Activated CD4-positive, CD25-positive, alpha-beta regulatory T cell (primary cell): Measurements from ENCODE around the gene SPEF1.

ENCODE experiments used
- DNase-seq, 4 experiments: peaks; one replicate each; lab custom pipeline; 2025; lab: John Stamatoyannopoulos, UW

The SPEF1 gene

DNA sequence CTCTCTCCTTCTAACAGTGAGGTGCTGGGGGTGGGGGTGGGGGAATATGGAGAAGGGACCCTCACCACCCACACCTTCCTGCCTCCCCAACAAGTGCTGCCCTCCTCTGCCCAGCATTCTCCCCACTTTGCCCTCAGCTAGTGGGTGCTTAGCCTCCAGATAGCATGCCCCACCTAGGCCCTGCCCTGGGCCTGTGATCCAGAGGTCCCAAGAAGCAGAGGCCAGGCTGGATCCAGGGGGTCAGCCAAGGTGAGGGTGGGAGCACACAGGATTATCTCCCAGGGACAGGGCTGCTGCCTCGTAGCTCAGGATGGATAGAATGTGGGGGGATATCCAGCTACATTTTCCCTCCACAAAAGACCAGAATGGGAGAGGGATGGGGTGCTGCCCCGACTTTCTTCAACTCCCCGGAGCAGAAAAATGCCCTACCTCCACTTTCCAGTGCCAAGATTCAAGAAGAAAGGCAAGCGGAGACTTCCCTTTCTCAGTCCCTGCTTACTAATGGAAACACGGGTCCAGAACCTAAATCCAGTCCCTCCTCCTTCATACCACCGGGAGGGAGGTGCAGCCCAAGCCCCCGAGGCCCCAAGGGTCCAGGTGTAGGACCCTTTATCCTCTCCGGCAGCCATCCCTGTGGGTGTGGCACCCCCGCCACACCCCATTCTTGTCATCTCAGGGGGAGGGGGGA, 14.7 kb downstream of the SPEF1 start:
- no peak for DNase-seq

DNA sequence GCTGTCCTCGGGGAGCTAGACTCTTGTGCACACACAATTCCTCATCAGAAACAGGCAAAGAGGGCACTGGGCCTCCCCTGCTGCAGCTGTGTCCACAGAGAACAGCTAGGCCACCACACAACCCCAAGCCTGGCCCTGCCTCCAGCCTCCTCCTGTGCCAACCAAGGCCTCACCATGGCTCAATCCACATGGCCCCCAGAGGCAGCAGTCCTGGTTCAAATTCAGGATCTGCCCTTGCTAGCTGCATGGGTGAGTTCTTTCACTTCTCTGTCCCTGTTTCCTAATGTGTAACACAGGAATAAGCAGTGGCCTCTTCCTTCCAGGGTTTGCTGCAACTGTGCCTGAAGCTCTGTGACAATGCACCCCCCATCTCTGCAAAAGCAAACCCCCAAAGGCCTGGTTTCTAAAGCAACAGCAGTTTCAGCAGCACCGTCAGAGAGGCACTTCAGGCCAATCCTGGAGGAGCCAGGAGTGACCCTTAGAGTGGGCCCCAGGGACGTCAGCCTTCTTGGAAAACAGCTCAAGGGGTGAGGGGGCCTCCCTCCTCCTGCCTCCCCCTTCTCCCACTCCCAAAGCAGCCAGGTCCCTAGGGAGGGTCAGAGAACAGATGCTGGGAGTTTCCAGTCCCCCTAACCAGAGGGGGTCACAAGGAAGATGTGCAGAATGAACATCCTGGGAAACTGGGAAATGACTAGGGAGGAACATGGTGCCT, 15.9 kb downstream of the SPEF1 start:
- no peak for DNase-seq

DNA sequence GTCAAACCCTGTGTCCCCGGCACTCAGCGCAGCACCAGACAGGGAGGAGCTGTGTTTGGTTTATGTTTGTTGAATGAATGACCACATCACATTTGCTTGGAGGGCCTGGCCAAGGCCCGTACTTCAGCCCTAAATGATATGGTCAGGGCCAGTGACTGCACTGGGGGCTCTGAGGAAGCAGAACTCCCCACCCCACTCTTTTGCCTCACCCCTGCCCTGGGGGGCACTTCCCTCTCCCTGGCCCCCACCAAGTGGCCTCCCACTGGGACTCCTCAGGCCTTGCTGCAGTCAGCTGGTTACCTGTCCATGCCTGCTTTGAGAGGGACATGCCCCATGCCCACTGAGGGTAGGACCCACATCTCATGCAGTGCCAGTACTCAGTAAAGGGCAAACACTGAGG, 16.6 kb downstream of the SPEF1 start:
- no peak for DNase-seq

DNA sequence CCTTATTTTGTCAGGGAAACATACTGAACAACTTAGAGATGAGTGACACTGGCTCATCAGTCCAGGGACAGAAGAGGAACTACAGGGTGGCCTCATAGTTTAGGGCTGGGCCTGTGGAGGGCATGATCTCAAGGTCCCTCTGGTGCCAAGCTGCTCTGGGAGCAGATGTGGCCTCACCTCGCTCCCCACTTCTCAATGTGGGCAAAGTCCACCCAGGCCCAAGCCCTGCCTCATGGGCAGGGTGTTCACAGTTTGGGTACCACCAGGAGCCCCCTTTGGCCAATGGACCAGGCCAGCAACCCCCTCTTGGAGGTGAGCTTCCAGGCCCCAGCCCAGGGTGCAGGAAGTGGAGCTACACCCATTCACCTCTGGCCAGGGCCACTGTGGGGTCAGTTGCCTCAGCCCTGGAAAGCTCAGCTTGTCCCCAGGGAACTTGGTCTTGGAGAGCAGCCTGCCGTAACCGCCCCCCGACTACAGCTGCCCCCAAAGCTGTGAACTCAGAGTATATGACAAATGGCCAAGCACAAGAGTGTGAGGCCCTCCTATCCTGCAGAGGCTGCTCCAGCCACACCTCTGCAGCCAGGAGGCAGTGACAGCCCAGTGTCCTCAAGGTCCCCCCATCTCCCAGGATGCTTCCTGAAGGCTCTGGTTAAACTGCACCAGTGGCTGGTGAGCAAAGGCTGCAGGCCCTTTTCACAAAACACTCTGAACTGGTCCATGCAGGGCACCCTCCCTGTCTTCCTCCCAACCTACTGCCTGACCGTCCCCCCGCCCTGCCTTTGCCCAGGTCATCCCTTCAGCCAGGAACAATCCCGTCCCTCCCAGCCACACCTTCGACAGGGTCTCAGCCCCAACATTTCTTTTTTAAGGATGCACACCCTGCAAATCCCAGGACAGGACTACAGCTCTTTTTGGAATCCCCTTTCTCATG, 17.3 kb downstream of the SPEF1 start:
- DNase-seq = no peak

DNA sequence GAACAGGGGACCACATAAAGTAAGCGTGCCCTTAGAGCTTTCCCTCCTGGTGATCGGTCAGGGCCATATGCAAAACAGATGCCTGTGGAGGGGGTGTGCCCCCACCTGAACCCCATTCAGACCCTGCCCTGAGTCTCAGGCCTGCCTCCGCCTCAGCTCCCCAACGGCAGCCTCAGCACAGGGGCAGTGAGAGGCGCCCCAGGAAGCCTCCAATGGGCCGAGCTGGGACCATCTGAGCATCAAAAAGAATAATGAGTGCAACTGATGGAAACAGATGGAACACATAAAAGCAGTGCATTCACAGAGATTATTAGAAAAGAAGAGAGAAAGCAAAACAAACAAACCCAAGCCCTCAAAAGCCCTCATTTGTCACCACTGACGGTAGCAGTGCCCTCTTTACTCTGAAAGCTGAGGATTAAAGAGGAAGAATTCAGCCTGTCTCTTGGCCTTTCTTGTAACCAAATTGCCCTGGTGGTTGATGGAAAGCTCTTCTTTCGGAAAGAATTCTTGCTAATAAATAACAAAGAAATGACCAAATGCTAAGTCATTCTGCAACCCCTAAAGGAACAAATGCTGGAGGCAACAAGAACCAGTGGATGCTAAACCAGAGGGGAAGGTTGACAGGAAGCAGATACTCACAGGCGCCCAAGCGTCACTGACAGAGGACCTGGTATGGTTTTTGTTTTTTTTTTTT, 20.4 kb downstream of the SPEF1 start:
- DNase-seq = no peak

DNA sequence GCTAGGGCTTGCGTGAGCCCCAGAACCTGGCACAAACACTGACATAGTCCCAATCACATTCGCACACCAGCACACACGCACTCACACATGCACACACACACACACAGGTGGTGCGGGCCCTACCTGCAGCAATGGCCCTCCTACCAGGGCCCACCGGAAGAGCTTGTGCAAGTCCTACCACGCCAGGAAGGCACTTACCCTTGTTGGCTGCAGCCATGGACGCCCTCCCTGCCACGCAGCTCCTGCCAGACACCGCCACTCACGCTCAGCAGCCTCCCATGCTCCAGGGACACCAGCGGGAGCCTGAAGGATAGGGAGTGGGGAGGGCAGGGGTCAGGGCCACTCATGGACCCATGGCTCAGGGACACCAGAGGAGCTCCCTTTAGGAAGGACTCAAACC, 21.4 kb downstream of the SPEF1 start:
- no peak for DNase-seq

DNA sequence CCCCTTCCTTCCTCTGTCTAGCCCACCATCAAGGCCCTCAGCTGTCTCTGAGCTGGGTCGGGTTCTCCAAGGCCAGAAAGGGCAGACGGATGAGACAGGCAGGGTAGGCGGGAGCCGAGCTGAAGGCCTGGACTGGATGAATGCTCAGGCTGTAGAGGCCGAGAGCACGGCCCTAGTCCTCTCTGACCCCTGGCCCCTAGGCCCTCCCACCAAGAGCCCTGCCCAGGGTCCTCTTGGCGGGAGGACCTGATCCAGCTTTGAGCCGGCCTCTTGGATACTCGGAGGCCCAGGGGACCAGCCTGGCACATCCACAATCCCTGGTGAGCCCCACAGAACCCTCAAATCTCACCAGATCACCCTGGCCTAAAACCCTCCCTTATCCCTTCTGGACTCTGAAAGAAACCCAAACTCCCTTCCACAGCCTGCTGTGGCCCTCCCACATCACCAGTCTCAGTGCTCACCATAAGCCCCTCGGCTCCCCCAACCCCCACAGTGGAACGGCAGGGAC, 21.9 kb downstream of the SPEF1 start:
- DNase-seq = no peak

DNA sequence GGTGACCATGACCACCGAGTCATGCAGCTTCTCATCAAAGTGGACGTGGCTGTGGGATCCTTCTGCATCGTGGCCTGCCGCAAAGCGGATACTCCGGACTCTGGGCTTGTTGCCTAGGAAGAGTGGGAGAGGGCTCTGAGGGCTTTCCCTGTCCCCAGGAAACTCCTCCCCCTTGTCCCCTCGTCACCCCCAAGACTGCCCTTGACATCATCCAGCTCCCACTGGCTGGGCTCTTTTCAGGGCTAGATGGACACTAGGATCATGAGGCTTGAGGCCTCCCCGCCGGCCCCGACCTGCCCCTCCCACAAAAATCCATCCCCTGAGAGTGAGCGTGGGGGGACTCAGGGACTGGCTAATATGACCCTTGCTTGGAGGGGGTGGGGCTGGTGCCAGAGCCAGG, 22.7 kb downstream of the SPEF1 start:
- DNase-seq = no peak

DNA sequence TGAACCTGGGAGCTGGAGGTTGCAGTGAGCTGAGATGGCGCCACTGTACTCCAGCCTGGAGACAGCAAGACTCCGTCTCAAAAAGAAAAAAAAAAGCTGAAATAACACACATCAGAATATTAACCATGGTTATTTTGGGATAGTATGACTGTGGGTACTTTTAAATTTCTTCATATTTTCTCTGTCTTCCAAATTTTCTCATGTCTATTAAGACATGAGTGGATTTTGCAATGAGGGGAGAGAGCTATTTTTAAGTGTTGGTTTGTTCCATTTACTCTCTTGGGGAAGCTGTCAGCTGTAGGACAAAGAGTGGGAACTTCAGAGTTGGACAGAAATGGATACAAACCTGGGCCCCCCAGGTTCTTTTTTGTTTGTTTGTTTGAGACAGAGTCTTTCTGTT, 24.0 kb downstream of the SPEF1 start:
- no peak for DNase-seq

DNA sequence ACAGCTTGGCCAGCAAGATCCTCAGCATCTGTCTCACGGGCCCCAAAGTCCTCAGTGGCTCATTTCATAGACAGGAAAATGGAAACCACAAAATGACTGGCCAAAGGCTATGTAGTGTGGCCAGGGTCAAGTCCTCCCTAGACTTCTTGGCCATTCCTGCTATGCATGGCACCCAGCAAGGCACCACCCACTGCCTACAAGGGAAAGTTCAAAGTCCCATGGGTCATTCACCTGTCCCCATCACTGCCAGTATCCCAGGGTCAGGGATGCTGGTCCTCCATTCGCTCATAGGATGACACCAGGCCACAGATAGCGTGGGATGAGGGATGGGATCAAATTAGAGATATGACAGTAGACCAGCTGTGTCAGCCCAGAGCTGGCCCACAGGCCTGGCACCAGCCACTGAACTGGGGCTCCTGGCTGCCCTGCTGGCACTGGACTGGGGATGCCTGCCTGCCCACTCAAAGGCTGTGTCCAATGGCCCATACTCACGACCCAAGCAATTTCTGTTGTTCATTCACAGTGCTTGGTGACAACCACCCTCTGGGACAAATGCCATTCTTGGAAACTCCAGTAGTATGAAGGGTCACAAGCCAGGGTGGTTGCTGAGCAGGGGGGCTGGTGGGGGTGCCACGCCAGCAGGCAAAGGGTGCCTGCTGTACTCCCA, 25.3 kb downstream of the SPEF1 start:
- DNase-seq = no peak

DNA sequence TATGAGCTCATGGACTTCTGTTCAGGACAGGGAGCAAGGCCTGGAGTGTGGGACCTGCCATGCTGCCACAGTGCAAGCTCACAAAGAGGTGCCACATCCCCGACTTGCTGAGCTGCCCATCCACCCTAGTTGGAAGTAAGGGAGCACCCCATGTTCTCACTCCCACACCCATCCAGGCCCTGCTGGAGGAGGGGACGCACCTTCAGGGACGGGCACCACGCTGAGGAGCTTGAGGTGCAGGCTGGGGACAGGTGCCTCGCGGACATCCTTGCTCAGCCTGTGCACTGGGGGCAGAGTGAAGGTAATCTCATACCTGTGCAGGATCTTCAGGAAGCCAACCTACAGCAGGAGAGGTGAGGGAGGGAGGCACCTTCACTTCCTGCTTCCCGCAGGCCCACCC, 26.0 kb downstream of the SPEF1 start:
- no peak for DNase-seq

DNA sequence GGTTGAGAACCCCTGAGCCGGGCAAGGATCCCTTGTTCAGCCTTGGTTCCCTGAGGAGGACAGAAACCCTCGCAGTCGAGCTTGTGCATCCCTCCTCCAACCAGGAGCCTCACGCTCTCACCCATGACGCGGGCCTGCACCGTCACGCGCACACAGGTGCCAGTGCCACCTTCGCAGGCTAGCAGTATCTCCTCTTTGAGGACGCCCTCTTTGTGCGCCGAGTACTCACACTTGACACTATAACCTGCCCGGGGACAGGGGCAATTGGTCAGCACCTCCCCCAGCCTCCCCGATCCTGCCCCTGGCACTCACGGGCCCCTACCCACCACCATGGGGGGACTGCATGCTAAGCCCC, 27.0 kb downstream of the SPEF1 start:
- DNase-seq = no peak

DNA sequence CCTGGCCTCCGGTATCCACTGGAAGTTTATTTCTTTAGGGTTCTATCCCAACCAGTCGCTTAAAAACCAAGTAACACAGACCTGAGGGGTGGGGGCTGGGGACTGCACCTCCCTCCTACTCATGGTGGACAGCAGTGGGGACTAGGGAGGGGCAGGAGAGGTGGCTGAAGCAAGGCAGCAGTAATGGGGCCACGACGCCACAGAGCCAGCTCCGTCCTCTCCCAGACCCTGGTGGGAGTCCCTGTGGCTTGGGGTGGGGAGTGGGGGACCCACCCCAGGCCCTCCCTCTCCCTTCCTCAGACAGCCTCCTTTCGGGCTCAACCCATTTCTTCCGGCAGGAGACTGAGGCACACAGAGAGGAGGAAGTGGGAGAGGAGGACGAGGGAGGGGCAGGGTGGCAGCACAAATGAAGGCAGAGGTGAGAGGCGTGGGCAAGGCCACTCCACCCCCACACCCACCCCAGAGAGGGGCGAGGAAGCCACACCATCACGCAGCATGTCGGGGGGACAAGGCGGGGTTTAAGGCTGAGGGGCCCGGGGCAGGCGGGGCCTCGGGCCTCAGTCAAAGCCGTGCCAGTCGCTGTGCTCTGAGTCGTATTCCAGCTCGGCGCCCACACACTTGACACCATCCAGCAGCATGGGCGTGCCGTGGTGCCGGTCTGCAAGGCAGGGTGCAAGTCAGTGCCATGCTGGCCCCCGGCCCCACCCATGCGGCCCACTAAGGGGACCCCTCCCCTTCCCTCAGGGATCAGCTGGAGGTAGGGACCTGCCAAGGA, 27.6 kb downstream of the SPEF1 start:
- no peak for DNase-seq

DNA sequence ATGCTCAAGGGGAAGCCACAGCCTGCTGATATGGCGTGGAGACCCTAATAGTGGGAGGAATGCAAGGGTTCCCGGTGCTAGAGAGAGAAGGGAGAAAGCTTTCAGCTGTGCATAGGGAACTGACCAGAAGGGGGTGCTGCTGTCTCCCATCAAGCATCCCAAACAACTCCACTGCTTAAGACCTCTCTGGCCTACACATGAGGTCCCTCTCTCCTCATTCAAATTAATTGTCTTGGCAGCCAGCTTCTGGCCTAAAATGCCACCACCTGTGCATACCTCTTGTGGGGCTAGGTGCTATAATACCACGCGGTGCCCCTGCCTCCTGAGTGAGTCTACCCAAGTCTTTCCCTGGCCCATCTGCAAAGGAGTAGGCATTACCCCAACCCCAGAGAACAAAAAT, 28.1 kb downstream of the SPEF1 start:
- DNase-seq = peak in 3 of 4 experiments; percentile 17 to 24 (median 18)

DNA sequence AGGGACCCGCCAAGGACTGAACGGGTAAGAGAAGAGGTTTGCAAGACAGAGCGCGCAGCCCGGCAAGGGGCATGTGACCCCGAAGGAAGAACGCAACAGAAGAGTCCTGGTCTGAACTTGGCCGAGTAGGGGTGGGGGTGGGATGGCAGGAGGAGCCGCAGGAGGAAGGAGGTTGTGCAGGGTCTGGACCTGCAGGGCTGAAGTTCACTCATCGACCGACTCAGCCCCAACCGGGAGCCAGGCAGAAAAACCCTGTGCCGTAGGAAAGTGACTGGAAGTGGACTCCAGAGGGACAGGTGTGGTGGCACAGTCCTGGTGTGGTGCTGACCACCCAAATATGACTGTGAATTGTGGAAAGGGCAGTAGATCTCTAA, 28.9 kb downstream of the SPEF1 start:
- no peak for DNase-seq

DNA sequence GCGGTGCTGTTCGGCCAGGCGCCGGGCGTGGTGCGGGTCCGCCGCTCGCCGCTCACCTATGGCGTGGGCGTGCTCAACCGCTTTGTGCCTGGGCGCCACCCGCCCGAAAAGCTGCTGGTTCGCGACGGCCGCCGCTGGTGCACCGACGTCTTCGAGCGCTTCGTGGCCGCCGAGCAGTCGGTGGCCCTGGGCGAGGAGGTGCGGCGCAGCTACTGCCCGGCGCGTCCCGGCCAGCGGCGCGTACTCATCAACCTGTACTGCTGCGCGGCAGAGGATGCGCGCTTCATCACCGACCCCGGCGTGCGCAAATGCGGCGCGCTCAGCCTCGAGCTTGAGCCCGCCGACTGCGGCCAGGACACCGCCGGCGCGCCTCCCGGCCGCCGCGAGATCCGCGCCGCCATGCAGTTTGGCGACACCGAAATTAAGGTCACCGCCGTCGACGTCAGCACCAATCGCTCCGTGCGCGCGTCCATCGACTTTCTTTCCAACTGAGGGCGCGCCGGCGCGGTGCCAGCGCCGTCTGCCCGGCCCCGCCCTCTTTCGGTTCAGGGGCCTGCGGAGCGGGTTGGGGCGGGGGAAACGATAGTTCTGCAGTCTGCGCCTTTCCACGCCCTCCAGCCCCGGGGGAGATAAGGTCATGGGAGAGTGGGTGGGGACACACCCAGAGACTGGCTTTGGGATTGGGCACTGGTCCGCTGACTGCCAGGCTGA, 29.4 kb downstream of the SPEF1 start:
- DNase-seq = peak in 2 of 4 experiments; percentile 18 to 29

DNA sequence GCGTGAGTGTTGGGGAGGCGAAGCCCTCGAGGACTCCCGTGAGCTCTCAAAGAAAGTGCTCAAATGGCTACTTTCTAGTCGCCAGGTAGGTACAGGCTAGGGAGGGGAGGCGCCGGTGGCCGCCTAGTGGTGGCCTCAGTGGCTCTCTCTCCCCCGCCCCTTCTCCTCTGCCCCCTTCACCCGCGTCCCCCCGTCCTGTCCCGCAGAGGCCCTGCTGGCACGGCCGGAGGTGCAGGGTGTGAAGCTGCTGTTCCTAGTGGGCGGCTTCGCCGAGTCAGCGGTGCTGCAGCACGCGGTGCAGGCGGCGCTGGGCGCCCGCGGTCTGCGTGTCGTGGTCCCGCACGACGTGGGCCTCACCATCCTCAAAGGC, 30.0 kb downstream of the SPEF1 start:
- no peak for DNase-seq

DNA sequence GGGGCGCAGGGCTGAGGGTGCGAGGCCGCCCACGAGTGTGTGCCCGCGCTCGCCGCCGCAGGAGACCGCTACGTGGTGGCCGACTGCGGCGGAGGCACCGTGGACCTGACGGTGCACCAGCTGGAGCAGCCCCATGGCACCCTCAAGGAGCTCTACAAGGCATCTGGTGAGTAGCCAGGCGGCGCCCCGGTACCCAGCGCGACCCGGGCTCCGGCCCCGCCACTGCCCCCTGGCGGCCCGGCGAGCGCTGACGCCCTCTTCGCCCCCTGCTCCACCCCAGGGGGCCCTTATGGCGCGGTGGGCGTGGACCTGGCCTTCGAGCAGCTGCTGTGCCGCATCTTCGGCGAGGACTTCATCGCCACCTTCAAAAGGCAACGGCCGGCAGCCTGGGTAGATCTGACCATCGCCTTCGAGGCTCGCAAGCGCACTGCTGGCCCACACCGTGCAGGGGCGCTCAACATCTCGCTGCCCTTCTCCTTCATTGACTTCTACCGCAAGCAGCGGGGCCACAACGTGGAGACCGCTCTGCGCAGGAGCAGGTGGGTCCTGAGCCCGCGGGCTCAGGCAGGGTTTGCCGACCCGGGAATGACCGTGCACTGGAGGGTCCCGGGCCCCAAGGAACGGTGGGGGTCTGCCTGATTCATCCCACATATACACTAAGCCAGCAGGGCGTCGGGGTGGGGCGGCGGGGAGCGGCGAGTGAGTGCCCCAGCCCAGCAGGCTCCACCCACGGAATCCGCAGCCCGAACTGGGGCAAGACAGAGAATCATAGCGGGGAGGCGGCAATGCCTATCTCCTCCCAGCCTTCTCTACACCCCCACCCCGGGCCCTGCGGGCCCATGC, 31.3 kb downstream of the SPEF1 start:
- DNase-seq = peak in 1 of 4 experiments; percentile 13

DNA sequence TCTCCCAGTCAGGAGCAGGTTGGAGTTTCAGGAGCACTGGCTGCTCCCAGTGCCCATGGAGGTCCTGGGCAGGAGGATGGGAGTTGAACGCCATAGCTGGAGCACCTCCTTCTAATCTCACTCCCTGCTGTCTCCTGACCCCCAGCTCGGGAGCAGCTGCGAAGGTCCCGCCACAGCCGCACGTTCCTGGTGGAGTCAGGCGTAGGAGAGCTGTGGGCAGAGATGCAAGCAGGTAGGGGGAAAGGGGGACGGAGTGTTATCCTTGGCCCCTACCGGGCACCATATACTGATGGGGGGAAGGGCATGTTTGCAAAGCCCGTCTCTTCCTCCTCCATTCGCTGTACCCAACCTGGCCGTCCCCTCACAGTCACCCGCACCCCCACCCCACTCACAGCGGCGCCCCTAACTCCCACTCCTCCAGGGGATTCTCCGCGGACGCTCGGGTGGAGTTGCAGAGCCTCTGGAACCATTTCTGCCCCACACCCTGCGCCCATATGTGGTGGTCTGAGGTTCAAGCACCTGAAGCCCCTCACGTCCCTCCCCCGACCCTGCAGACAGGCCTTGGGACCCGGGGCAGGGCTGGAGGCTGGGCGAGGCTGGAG, 32.1 kb downstream of the SPEF1 start:
- no peak for DNase-seq
